CD4-positive, alpha-beta T cell treated with Interleukin-21 for 1 hour (primary cell): ENCODE results near the gene KDM4F.
A peak's percentile ranks its signal among the peaks of the same experiment; 100 is the strongest.
"Not testable (repeated sequence)": the region's sequence is repeated elsewhere in the genome, so short reads cannot be mapped to it uniquely, and the experiment has no call there.

Source experiments
- DNase-seq: peaks from one replicate; pipeline ENCODE4 v3.0.0-alpha.2; 2020

The KDM4F gene

DNA sequence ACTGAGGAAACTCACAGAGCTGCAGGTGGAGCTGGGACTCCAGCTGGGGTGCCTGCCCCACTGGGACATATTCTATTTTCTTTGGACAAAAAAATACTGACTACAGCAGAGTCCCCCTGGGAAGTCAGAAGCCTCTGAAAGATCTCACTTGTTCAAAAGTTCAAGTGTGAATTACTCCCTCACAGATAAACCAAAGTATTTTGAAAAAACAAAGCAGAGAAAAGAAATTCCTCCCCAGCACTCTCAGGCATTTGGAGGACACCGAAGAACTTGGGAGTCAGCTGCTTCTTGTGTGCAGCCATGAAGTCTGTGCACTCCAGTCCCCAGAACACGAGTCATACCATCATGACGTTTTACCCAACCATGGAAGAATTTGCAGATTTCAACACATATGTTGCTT, at the start of gene KDM4F:
Gene KDM4F (plus strand): TSS at position 301 of the 400 bp plus-strand sequence.
- DNase-seq, result not testable (repeated sequence)

DNA sequence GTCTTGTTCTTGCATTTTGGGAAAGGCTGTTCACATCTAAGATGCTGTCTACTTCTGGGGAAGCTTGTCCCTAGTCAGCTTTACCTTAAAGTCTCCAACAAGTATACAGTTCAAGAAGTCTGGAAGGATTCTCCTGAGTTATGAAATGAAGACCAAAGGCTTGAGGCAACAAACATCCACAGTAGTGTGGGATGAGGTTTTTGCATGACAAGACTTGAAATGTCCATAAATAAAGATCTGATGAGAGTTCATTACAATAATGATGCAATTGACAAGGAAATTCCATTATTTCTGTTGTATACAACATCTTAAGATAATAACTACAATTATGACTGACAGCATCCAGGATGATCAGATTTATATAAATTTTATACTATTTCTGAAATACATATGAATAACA, 45.5 kb upstream of the KDM4F start:
- DNase-seq, result no peak

DNA sequence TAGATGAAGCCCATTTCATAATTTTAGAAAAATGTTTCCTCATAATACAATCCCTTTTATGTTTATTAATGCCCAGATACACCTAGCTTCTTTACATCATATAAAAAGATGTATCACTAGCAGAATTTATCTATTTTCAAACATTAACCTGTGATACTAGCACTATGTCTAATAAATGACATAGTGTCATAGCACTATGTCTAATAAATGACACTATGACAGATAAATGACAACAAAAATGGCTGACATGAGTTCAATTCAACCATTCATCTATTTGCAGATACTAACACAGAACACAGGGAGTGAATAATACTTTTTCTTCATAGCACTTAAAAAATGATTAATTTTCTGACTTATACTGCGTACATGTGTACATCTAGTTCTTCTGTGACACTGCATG, 43.6 kb upstream of the KDM4F start:
- no peak for DNase-seq

DNA sequence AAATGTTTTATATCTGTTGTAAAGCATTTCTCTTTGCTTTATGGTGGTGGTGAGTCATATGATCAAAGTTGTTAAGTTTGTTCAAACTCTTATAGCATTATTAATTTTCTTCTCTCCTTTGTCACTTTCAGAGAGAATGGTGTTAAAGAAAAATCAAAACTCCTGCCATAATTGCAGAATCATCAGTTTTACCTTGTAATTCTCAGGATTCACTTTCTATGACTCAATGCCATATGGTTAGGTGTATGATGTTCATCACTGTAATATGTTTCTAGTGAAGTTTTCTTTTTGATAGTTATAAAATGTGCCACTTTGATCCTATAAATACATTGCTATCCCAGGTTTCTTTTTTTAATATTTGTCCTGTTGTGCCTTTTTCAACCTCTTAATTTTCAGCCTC, 37.8 kb upstream of the KDM4F start:
- DNase-seq, result no peak

DNA sequence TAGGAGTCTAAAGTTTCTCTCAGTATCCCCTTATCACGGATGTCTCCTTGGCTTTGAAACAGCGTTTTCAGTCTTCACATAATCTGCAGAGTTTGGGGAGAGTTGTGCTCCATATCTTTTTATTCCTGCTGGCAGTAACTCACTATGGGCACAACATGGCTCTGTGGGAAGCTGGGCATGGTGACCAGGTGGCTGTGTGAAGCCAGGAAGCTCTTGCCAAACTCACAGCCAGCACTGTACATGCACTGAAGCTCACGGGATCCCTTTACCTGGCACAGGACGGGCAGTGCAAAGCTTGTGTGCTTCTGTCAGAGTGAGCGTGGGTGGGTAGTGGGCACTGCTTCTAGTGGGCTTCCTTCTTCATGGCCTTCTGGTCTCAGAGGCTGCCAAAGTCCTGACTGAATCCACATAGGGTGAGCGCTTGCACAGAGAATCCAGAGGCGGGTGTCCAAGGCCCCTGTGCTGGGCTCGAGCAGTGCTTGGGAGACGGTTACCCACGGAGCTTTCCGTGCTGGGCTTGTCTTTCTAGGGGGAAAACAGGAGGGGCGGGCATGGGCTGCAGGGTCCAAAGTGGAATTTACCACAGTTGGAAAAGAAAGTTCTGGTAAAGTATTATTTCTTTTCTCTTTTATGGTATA, 34.9 kb upstream of the KDM4F start:
- DNase-seq, result no peak

DNA sequence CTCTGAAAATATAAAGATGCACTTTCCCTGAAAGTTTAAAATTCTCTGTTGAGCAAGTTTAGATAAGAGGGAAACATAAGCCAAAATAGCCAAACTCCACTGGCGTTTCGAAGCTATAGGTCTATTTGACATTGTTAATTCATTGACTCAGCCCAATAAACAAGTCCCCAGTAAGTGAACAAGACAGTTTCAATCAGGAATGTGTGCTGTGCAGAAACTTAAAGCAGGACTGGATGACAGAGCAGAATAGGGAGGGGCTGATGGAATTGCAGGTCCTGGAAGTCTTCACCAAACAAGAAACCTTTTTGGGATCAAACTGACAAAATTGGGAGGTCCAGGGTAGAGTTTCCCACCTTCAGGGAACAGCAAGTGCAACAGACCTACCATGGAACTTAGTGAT, 33.1 kb upstream of the KDM4F start:
- no peak for DNase-seq

DNA sequence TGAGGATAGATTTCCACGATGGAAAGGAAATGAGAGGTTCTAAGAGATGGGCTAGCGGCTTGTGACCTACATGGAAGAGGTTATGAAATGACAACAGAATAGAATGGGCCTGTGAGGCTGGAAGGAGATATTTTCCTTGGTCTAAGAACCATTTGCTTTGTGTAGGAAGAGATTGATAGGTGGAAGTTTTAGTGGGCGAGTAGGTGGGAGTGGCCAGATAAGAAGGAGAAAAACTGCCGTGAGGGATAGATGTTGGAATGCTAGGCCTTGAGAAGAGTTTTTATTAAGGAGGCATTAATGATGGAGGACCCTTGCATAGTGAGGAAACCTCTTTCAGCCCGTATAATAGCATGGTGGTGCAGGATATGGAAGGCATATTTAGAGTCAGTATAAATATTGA, 27.8 kb upstream of the KDM4F start:
- not testable (repeated sequence) for DNase-seq

DNA sequence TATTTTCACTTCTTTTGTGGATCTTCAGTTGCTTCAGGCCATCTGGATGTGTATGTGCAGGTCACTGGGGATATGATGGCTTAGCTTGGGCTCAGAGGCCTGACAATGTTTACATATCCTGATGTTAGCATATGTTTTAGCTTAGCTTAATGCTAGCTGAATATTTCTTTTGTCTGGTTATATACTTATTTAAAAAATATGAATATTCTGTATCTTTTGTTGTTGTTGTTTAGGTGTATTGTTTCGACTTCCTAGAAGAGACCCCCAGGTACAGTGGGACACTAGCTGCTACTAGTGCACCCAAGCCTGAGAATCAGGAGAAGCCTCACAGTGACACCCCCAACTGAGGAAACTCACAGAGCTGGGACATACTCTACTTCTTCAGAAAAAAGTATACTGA, 24.3 kb upstream of the KDM4F start, which contains the start of gene KDM4E:
Gene KDM4E (plus strand): TSS at position 301 of the 400 bp plus-strand sequence. CDS start 300 bp downstream, outside the sequence.
- no peak for DNase-seq

DNA sequence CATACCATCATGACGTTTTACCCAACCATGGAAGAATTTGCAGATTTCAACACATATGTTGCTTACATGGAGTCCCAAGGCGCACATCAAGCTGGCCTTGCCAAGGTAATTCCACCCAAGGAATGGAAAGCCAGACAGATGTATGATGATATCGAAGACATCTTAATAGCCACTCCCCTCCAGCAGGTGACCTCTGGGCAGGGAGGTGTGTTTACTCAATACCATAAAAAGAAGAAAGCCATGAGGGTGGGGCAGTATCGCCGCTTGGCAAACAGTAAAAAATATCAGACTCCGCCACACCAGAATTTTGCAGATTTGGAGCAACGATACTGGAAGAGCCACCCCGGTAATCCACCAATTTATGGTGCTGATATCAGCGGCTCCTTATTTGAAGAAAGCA, 23.6 kb upstream of the KDM4F start:
- not testable (repeated sequence) for DNase-seq

DNA sequence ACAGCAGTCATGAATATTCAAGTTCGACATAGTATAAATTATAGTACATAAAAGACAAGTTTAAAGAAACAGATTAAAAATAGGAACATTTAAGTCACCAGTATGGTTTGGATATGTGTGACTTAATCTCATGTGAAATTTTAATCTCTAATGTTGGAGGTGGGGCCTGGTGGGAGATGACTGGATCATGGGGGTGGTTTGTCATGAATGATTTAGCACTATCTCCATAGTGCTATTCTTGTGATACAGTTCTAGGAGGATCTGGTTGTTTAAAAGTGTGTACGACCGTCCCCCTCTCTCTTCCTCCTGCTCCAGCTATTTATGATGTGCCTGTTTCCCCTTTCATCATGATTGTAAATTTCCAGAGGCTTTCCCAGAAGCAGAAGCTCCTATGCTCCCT, 20.9 kb upstream of the KDM4F start:
- no peak for DNase-seq

DNA sequence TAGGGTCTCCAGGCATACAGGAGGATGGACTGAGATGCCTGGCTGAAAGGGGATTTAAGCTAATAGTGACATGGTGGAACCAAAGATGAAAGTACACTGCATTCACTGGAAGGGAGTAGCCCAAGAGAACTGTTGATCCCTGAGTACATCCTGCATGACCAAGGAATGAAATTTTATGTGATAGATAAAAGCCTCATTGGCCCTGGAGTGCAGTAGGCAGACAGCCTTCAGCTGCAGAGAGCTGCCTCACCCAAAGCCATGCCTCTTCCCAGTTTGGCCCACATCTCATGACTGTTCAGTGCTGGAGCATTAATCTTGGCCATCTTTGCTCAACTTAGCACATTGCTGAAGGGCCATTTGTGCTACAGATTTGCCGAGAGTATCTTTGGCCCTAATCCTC, 16.2 kb upstream of the KDM4F start:
- no peak for DNase-seq

DNA sequence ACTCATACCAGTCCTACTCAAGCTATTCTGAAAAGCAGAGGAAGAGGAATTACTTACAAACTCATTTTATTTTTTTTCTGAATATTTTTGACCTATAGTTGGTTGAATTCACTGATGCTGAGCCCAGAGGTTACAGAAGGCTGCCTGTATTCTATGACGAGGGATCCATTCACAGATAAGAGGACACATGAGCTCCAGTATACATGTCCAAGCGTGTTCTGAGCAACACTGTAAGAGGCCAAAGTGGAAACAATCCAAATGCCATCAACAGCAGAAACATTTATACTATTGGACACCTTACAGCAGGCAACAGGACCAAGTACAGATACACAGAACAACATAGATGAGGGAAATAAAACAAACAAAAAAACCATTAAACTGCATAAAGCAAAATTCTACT, 13.9 kb upstream of the KDM4F start:
- no peak for DNase-seq

DNA sequence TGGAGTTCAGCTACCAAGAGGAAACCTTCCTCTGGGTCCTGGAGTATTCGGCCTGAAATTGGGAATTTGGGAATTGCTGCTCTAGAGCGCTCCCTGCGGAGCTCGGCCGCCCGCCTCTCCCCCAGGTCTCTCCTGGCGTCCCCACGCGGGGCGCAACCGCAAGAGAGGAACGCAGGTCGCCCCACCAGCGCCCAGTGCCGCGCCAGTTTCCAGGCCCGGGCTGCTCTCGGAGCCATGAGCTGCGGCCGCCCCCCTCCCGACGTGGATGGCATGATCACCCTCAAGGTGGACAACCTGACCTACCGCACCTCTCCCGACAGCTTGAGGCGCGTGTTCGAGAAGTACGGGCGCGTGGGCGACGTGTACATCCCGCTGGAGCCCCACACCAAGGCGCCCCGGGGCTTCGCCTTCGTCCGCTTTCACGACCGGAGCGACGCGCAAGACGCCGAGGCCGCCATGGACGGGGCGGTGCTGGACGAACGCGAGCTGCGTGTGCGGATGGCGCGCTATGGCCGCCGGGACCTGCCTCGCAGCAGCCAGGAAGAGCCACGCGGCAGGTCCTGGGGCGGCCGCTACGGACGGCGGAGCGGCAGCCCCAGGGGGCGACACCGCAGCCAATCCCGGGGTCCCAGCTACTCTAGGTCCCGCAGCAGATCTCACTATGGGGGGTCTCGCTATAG, 11.7 kb upstream of the KDM4F start:
- peak; percentile 20 for DNase-seq

DNA sequence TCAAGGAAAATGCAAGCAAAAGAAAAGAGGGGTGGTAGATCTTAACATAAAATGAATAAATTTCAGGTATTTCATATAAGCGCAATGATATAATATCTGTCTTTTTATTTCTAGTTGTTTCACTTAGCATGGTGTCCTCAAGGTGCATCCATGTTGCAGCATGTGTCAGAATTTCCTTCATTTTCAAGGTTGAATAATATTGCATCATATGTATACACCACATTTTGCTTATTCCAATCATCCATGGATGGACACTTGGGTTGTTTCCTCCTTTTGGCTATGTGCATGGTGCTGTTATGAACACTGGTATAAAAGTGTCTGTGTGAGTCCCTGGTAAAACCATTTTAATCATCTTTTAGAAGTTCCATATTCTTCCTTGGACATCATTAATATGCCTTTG, 7.0 kb upstream of the KDM4F start:
- DNase-seq, result no peak

DNA sequence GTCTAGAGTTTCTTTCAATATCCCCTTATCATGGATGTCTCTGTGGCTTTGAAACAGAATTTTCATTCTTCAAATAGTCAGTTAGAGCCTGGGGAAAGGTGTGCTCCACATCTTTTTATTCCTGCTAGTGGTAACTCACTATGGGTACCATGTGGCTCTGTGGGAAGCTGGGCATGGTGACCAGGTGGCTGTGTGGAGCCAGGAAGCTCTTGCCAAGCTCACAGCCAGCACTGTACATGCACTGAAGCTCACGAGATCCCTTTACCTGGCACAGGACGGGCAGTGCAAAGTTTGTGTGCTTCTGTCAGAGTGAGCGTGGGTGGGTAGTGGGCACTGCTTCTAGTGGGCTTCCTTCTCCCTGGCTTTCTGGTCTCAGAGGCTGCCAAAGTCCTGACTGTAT, 6.3 kb upstream of the KDM4F start:
- DNase-seq, result no peak

DNA sequence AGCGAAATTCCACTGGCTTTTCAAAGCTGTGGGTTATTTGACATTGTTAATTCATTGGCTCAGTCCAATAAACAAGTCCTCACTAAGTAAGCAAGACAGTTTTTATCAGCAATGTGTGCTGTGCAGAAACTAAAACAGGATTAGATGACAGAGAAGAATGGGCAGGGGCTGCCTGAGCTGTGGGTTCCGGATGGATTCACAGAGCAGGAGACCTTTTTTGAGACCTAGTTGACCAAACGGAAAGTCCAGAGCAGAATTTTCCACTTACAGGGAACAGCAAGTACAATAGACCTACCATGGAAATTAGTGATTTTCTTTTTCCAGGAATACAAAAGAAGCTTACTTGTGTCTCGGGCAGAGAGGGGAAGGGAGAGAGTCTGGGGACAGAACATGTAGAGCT, 5.2 kb upstream of the KDM4F start:
- DNase-seq, result no peak

DNA sequence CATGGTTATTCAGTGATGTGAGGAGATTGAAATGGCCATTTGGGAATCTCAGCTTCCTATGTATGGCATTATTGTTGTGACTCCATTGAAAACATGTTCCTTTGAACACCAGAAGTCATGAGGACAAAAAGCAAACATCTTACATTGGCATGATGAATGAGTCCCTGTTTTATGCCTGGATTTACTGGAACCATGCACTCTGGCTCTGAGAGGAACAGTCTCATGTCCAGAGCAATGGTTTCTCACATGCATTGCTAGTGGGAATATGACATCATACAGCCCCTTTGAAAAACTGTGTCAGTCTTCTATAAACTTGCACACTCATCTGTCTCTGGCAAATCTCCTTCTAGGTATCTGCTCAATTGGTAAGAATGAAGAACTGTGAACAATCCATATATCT, 3.4 kb upstream of the KDM4F start:
- DNase-seq, result no peak

DNA sequence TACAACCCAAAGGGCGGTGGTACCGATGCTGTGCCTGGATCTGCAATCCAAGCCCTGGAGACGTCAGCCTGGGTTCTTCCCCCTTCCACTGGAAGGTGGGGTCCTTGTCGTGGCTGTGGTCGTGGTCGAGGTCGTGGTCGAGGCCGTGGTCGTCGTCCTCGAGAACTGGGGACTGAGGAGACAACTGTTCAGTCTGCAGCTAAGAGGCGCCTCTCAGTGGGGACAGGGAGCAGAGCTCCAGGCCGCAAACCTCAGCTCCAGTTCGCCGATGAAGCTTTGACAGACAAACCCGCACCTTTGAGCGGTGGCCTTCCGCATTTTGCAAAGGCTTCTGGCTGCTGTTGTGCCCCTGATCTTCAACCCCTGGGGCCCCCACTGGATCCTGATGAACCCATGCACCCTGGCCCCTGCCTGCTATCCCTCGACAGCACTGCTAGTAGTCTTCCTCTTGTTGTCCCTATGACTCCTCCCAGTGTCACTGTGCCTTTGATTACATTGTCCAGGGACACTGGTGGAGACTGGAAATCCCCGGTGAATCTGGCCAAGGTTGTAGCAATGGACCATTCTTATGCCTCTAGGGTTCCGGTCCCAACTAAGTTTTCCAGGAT, 1.5 kb downstream of the KDM4F start:
- no peak for DNase-seq

DNA sequence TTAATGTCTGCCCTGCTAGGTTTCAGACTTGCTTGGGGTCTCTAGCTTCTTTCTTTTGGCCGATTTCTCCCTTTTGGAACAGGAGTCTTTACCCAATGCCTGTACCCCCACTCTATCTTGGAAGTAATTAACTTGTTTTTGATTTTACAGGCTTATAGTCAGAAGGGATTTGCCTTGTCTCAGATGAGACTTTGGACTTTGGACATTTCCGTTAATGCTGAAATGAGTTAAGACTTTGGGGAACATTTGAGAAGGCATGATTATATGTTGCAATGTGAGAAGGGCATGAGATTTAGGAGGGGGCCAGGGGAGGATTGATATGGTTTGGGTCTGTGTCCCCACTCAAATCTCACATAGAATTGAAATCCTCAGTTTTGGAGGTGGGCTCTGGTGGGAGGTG, 5.1 kb downstream of the KDM4F start:
- DNase-seq, result no peak

DNA sequence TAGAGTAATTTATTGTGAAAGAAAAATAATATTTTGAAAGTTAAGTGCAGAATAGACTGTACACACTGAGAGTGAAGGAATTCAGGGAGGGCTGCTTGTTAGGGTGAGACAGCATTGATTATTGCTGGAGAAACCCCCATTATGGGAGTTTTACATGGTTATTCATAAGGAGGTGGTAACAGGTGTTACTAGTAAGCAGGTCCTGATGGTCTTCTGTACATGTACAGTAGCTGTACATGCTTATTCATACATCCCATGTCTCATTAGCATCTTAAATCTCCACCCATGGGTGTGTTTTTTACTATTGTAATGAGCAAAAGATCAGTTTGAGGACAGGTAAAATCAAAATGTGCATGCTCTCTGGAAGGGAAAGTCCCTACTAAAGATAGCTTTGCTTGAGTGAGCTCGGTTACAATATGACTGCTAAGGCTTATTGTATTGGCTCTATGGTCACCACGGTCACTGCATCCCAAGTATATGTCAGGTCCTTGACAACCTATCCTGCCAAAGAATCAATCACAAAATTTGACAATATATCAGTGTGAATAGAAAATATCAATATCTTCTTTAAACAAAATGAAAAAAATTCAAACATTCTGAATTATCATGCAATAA, 6.2 kb downstream of the KDM4F start:
- no peak for DNase-seq

DNA sequence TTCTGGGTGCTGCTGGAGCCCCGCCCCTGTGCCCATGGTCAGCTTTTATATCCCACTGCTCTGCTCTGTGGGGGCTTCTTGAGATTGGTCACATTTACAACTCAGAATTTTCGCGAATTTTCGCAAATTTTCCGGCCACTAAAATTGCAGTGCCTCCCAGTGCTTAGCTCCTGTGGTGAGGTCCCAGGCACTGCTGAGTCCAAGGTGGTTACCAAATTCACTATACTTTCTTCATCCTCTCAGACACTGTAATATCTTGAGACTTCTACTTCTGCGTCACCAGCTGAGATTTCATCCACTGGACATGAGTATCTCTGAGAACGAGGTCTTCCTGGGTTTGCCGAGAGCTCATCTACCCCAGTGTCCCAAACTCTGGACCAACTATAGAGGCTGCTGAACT, 8.7 kb downstream of the KDM4F start:
- DNase-seq, result no peak

DNA sequence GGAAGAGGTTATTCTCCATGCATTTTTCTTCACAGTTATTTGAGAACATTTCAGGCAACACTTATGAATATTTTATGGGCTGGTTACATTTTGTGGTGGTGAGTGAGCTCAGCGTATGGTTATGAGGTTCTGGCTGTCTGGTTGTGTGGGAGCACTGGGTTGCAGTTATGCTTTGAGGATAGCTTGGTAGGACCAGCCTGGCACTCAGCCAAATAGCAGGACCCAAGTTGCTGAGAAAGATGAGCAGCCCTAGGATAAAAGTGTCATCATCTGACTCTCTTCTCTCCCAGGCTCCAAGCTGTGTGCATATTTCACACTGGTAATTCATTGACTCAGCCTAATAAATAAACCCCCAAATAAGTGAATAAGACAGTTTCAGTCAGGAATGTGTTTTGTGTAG, 9.4 kb downstream of the KDM4F start:
- DNase-seq, result no peak

DNA sequence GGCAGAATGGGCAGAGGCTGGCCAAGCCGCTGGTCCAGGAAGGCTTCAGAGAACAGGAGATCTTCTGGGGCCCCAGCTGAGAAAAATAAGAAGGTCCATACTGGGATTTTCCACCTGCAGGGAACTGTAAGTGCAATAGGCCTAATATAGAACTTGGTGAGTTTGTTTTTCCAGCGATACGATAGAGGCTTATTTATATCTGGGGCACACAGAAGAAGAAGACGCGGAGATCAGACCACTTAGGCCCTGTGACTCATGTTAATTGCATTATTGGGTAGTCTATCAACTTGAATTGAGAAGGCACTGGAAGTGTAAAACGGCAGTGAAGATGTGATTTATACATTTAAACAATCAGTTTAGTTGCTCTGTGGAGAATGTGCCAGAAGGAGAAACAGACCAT, 9.8 kb downstream of the KDM4F start:
- no peak for DNase-seq

DNA sequence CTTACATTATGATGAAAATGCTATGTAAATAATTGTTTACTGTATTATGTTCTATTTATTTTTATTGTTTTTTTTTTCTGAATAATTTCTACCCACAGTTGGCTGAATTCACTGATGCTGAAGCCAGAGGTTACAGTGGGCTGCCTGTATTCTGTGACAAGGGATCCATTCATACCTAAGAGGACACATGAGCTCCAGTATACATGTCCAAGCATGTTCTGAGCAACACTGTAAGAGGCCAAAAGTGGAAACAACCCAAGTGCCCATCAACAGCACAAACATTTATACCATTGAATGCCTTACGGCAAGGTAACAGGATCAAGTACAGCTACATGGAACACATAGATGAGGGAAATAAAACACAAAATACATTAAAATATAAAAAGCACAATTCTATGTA, 16.1 kb downstream of the KDM4F start:
- no peak for DNase-seq
